Testis (tissue), 3 donors: ENCODE data around the gene TFEC. TPM values are rescaled to one million over a fixed set of nuclear protein-coding genes. Genes with fewer than 3 reads are reported as not detected.
"Not testable (repeated sequence)": the region's sequence is repeated elsewhere in the genome, so short reads cannot be mapped to it uniquely, and the experiment has no call there.

ENCODE experiments used
- DNase-seq: peaks from one replicate; pipeline ENCODE4 v3.0.0-alpha.2; 2019
- H3K27ac ChIP-seq, 2 donors: fragments of 200-600 bp; sonication (generic); one replicate each; pipeline ENCODE4 v1.5.1; 2019
- H3K27me3 ChIP-seq: fragments of 200-600 bp; sonication (generic); one replicate; pipeline ENCODE4 v1.5.1; 2019
- H3K36me3 ChIP-seq: fragments of 200-600 bp; sonication (generic); one replicate; pipeline ENCODE4 v1.5.1; 2017; ENCODE audit warnings: low read depth; ENCODE audit errors: missing control alignments
- H3K4me1 ChIP-seq: fragments of 200-600 bp; sonication (generic); one replicate; pipeline ENCODE4 v1.5.1; 2019
- H3K4me3 ChIP-seq, 2 donors: fragments of 200-600 bp; sonication (generic); one replicate each; pipeline ENCODE4 v1.5.1; 2017 to 2019
- H3K9me3 ChIP-seq: fragments of 200-600 bp; sonication (generic); one replicate; pipeline ENCODE4 v1.5.1; 2017
- CTCF ChIP-seq, 3 experiments: fragments of 450-650 bp in 2 of 3; fragments of 200-600 bp in 1 of 3; sonication (generic) in 1 of 3; IDR thresholded peaks; one replicate each; pipeline ENCODE4 v1.5.1; 2016 to 2019; ENCODE audit warnings: antibody characterized with exemption in 3 of 3, mild to moderate bottlenecking in 2 of 3, moderate library complexity in 1 of 3
- POLR2A ChIP-seq: fragments of 450-650 bp; IDR thresholded peaks from one replicate; pipeline ENCODE4 v1.6.1; 2017; ENCODE audit warnings: antibody characterized with exemption, mild to moderate bottlenecking, moderate library complexity
- WGBS, 2 donors: methylation state at CpG; one replicate each; pipeline ENCODE4 v1.1.5; 2018; 5-methylcytosine and 5-hydroxymethylcytosine counted together
- intact Hi-C: fragments of 100-400 bp; cut with DNase I; formaldehyde crosslinking; loops from one replicate; pipeline ENCODE4 v1.15.1; 2023; ENCODE audit warnings: low total_unique reads
- polyA plus RNA-seq: library from polyadenylated mRNA; stranded (reverse); fragments of 350-450 nt; fragmentation: Illumina TruSeq; extraction: RNeasy Lipid Tissue Mini Kit (QIAGEN cat#74804); gene quantifications from one replicate; pipeline ENCODE4 v1.2.3, GENCODE V29; 2014; ENCODE audit warnings: low read depth, low replicate concordance; ENCODE audit not compliant: insufficient read depth
- total RNA-seq, 2 donors: library from RNA; depleted of rRNA; stranded (reverse); fragments of >200 nt; gene quantifications; one replicate each; pipeline ENCODE4 v1.2.3, GENCODE V29; 2016

The TFEC gene
- total and polyA plus RNA-seq, 3 donors from 2014 or later, result 1.8 to 4.1 (median 2.6) TPM

GRCh38 chr7:116024826-116025809 lies 5.4 kb downstream of the TFEC start:
- 64 to 73% methylated on average over 1 of the region's 1 CpG for whole genome bisulfite sequencing, 2 donors
- Histone ChIP-seq H3K27me3 (no peaks in the 10 kb centered on the region), H3K4me3 (no peak overlapping the region), H3K4me1 (no peaks in the 10 kb centered on the region), H3K27ac (no peak overlapping the region), H3K36me3 (no peaks in the 10 kb centered on the region), H3K9me3 (no peaks in the 10 kb centered on the region)
- TF ChIP-seq CTCF (IDR thresholded peaks at IDR 0.05) (no peak), POLR2A (no peak)
- intact Hi-C loops, result no loop called here
- DNase-seq, result no peak

GRCh38 chr7:116021237-116021636 lies 9.3 kb downstream of the TFEC start:
- DNase-seq, result no peak
- WGBS, 2 donors, result 62 to 82% methylated on average over 2 of the region's 2 CpGs
- H3K4me1 ChIP-seq, result no peaks in the 10 kb centered on the region
- no peaks in the 10 kb centered on the region for H3K36me3 ChIP-seq
- no peak overlapping the region for H3K4me3 ChIP-seq
- TF ChIP-seq POLR2A (no peak), CTCF (IDR thresholded peaks at IDR 0.05) (no peak)
- H3K27ac ChIP-seq, result no peak overlapping the region
- intact Hi-C loops, result no loop called here
- no peaks in the 10 kb centered on the region for H3K27me3 ChIP-seq
- H3K9me3 ChIP-seq, result no peaks in the 10 kb centered on the region

- Histone ChIP-seq H3K9me3 (no peaks in the 10 kb centered on the region), H3K4me3 (no peak overlapping the region), H3K36me3 (no peaks in the 10 kb centered on the region), H3K27me3 (no peaks in the 10 kb centered on the region), H3K27ac (no peak overlapping the region), H3K4me1 (no peaks in the 10 kb centered on the region)
- intact Hi-C loops, result no loop called here
- TF ChIP-seq CTCF (IDR thresholded peaks at IDR 0.05), result no peak
- TF ChIP-seq POLR2A, result no peak
- no peak for DNase-seq
Observed at GRCh38 chr7:116018731-116019130, 11.8 kb downstream of the TFEC start.

- intact Hi-C loops, result no loop called here
- TF ChIP-seq CTCF (IDR thresholded peaks at IDR 0.05), result no peak
- no peak for TF ChIP-seq POLR2A
- no peaks in the 10 kb centered on the region for H3K4me1 ChIP-seq
- H3K4me3 ChIP-seq, result no peak overlapping the region
- H3K9me3 ChIP-seq, result no peaks in the 10 kb centered on the region
- H3K27me3 ChIP-seq, result no peaks in the 10 kb centered on the region
- DNase-seq, result no peak
- H3K27ac ChIP-seq, result no peak overlapping the region
- H3K36me3 ChIP-seq, result no peaks in the 10 kb centered on the region
Observed at GRCh38 chr7:116013675-116014074, 16.9 kb downstream of the TFEC start.

GRCh38 chr7:116011584-116011983 lies 19.0 kb downstream of the TFEC start:
- DNase-seq, result no peak
- Histone ChIP-seq H3K27me3 (no peaks in the 10 kb centered on the region), H3K4me1 (no peaks in the 10 kb centered on the region), H3K9me3 (no peaks in the 10 kb centered on the region), H3K36me3 (no peaks in the 10 kb centered on the region), H3K27ac (no peak overlapping the region), H3K4me3 (no peak overlapping the region)
- 0 to 29% methylated on average over 1 of the region's 1 CpG for WGBS, 2 donors
- no peak for TF ChIP-seq CTCF (IDR thresholded peaks at IDR 0.05)
- intact Hi-C loops, result no loop called here

GRCh38 chr7:116004762-116005161 lies 25.8 kb downstream of the TFEC start:
- H3K36me3 ChIP-seq, H3K27me3 ChIP-seq, H3K4me1 ChIP-seq, intact Hi-C loops, H3K27ac ChIP-seq, H3K4me3 ChIP-seq, DNase-seq, H3K9me3 ChIP-seq: not testable (repeated sequence)
- 69 to 71% methylated on average over 2 of the region's 2 CpGs for WGBS, 2 donors
